C4-2B (cell line): ENCODE measurements around the gene ACOT7.

ENCODE experiments used
- ZFX ChIP-seq: fragments of 450-650 bp; IDR thresholded peaks from 2 replicates; pipeline ENCODE4 v1.6.1; 2017
- TF ChIP-seq, protein P1 (sequence below): fragments of 450-650 bp; conservative IDR thresholded peaks from 2 replicates; pipeline ENCODE4 v1.5.1; 2017; ENCODE audit warnings: mild to moderate bottlenecking

DNA sequence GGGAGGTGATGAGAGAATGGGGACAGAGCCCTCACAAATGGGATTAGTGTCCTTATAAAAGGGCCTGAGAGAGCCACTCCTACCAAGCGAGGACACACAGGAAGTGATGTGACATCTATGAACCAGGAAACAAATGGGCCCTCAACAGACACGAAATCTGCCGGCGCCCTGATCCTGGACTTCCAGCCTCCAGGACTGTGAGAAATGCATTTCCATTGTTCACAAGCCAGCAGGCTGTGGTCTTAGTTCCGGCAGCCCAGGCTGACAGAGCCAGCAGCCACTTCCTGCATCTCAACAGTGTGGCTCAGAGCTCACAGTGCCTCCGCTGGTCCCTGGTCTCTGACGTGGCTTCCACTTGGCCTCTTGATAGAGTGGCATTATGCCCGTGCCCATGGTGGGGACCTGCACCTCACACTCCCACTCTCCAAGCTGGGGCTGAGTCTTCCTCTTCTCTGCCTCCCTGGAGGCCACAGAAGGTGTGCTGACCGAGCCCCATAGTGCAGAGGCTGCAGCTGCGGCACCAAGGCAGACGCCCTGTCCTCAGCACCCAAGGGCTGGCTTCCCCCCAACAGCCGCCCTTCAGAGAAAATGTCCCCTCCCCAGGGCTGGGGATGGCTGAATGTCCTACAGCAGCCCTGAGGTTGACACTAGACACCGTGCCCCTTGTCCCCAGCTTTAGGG, 44.9 kb downstream of the ACOT7 start:
- TF ChIP-seq, protein P1, sequence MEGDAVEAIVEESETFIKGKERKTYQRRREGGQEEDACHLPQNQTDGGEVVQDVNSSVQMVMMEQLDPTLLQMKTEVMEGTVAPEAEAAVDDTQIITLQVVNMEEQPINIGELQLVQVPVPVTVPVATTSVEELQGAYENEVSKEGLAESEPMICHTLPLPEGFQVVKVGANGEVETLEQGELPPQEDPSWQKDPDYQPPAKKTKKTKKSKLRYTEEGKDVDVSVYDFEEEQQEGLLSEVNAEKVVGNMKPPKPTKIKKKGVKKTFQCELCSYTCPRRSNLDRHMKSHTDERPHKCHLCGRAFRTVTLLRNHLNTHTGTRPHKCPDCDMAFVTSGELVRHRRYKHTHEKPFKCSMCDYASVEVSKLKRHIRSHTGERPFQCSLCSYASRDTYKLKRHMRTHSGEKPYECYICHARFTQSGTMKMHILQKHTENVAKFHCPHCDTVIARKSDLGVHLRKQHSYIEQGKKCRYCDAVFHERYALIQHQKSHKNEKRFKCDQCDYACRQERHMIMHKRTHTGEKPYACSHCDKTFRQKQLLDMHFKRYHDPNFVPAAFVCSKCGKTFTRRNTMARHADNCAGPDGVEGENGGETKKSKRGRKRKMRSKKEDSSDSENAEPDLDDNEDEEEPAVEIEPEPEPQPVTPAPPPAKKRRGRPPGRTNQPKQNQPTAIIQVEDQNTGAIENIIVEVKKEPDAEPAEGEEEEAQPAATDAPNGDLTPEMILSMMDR = no peak
- TF ChIP-seq ZFX = no peak
